GM12873 (cell line): ENCODE results near the gene TAB3.

ENCODE experiments used
- CTCF ChIP-seq: IDR thresholded peaks from 2 replicates; pipeline ENCODE4 v1.5.1; 2012; ENCODE audit warnings: low read depth, mild to moderate bottlenecking, moderate library complexity, low read length, control low read depth; ENCODE audit not compliant: insufficient read depth; ENCODE audit errors: missing control alignments

TAB3 gene

GRCh38 chrX:30777575-30777974 is 111.5 kb downstream of the TAB3 start:
- TF ChIP-seq CTCF: no peak
